DOHH2 (cell line): ENCODE results near the gene PIGC.

Source experiments
- H3F3A ChIP-seq: fragments of 200-600 bp; sonication (generic), shearing (Covaris generic); 2 replicates; pipeline ENCODE4 v1.6.0; 2016; ENCODE audit warnings: antibody characterized with exemption, mild to moderate bottlenecking; ENCODE audit not compliant: control insufficient read depth, insufficient read depth
- H3K27ac ChIP-seq: fragments of 200-600 bp; sonication (generic); 2 replicates; pipeline ENCODE4 v1.5.1; 2014; ENCODE audit warnings: low read depth, mild to moderate bottlenecking, low read length, moderate library complexity
- H3K27me3 ChIP-seq: fragments of 200-600 bp; sonication (generic); 2 replicates; pipeline ENCODE4 v1.6.1; 2014; ENCODE audit warnings: mild to moderate bottlenecking, low read length, mixed read lengths; ENCODE audit not compliant: control insufficient read depth
- H3K36me3 ChIP-seq: fragments of 200-600 bp; sonication (generic); 2 replicates; pipeline ENCODE4 v1.6.1; 2014; ENCODE audit warnings: mild to moderate bottlenecking, low read length, moderate library complexity, mixed read lengths; ENCODE audit not compliant: control insufficient read depth
- H3K4me1 ChIP-seq: fragments of 200-600 bp; sonication (generic); 2 replicates; pipeline ENCODE4 v1.6.1; 2014; ENCODE audit warnings: mild to moderate bottlenecking, low read length, mixed read lengths; ENCODE audit not compliant: control insufficient read depth
- H3K4me2 ChIP-seq: fragments of 200-600 bp; sonication (generic); 2 replicates; pipeline ENCODE4 v1.6.0; 2014; ENCODE audit warnings: mild to moderate bottlenecking, low read length, moderate library complexity
- H3K4me3 ChIP-seq: fragments of 200-600 bp; sonication (generic); 2 replicates; pipeline ENCODE4 v1.5.1; 2014; ENCODE audit warnings: mild to moderate bottlenecking, low read length, mixed read lengths
- H3K79me2 ChIP-seq: fragments of 200-600 bp; sonication (generic); 2 replicates; pipeline ENCODE4 v1.6.1; 2014; ENCODE audit warnings: mild to moderate bottlenecking, low read length, mixed read lengths; ENCODE audit not compliant: control insufficient read depth
- H3K9me2 ChIP-seq: fragments of 200-600 bp; sonication (generic); replicated peaks from 2 replicates; pipeline ENCODE4 v1.6.1; 2014; ENCODE audit warnings: mild to moderate bottlenecking, low read length, mixed read lengths; ENCODE audit not compliant: control insufficient read depth
- H3K9me3 ChIP-seq: fragments of 200-600 bp; sonication (generic); 2 replicates; pipeline ENCODE4 v1.6.1; 2014; ENCODE audit warnings: antibody characterized with exemption, low read length, mixed read lengths; ENCODE audit not compliant: control insufficient read depth, insufficient read depth
- H4K20me1 ChIP-seq: fragments of 200-600 bp; sonication (generic); 2 replicates; pipeline ENCODE4 v1.6.0; 2014; ENCODE audit warnings: low read depth, mild to moderate bottlenecking, antibody characterized with exemption, low read length, moderate library complexity; ENCODE audit not compliant: control insufficient read depth, insufficient read depth
- CTCF ChIP-seq: fragments of 200-600 bp; sonication (generic); IDR thresholded peaks from one replicate; pipeline ENCODE4 v1.5.1; 2014; ENCODE audit warnings: antibody characterized with exemption, mild to moderate bottlenecking, low read depth, low read length; ENCODE audit not compliant: poor library complexity, severe bottlenecking
- EZH2phosphoT487 ChIP-seq: fragments of 200-600 bp; sonication (generic); IDR thresholded peaks from 2 replicates; pipeline ENCODE4 v1.6.1; 2017; ENCODE audit warnings: borderline replicate concordance, mild to moderate bottlenecking, antibody characterized with exemption, low read length, moderate library complexity, mixed read lengths

PIGC gene

GRCh38 chr1:172425339-172425738, 18.5 kb downstream of the PIGC start:
- H3K9me2 ChIP-seq, result no peaks in the 10 kb centered on the region
- no peaks in the 10 kb centered on the region for H3K4me1 ChIP-seq
- H3K79me2 ChIP-seq, result no peaks in the 10 kb centered on the region
- TF ChIP-seq CTCF (no peak), EZH2phosphoT487 (no peak)
- no peak overlapping the region for H3K27ac ChIP-seq
- H3K9me3 ChIP-seq, result no peaks in the 10 kb centered on the region
- no peak overlapping the region for H3K4me3 ChIP-seq
- H3F3A ChIP-seq, result no peaks in the 10 kb centered on the region
- H3K4me2 ChIP-seq, result no peak overlapping the region
- no peaks in the 10 kb centered on the region for H4K20me1 ChIP-seq
- no peaks in the 10 kb centered on the region for H3K36me3 ChIP-seq
- H3K27me3 ChIP-seq, result no peaks in the 10 kb centered on the region

GRCh38 chr1:172423336-172423735, 20.5 kb downstream of the PIGC start:
- Histone ChIP-seq H3K9me2 (no peaks in the 10 kb centered on the region), H3K4me3 (no peak overlapping the region), H3K27me3 (no peaks in the 10 kb centered on the region), H3K4me2 (no peak overlapping the region), H3K4me1 (no peaks in the 10 kb centered on the region), H3F3A (no peaks in the 10 kb centered on the region), H3K79me2 (no peaks in the 10 kb centered on the region), H3K9me3 (no peaks in the 10 kb centered on the region), H3K27ac (no peak overlapping the region), H3K36me3 (no peaks in the 10 kb centered on the region), H4K20me1 (no peaks in the 10 kb centered on the region)
- no peak for TF ChIP-seq CTCF
- TF ChIP-seq EZH2phosphoT487, result no peak

DNA sequence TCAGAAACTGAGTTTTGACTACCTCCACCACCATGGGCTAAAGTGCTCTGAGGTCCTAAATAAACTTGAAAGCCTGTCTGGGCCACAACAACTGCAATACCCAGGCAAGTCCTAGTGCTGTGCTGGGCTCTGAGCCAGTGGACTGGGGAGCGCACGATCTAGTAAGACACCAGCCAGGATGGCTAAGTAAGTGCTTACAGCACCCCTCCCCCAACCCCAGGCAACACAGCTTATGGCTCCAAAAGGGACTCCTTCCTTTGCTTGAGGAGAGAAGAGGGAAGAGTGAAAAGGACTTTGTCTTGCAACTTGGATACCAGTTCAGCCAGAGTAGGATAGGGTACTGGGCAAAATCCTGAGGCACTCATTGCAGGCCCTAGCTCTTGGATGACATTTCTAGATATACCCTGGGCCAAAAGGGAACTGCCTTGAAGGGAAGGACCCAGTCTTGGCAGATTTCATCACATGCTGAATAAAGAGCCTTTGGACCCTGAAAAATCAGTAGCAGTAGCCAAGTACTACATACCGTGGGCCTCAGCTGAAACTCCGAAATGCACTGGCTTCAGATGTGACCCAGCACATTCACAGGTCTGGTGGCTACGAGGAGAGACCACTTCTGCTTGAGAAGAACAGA, 21.8 kb downstream of the PIGC start:
- Histone ChIP-seq H3K27ac (no peak overlapping the region), H3F3A (no peaks in the 10 kb centered on the region), H3K27me3 (no peaks in the 10 kb centered on the region), H3K9me3 (no peaks in the 10 kb centered on the region), H4K20me1 (no peaks in the 10 kb centered on the region), H3K36me3 (no peaks in the 10 kb centered on the region), H3K4me3 (no peak overlapping the region), H3K79me2 (no peaks in the 10 kb centered on the region), H3K4me2 (no peak overlapping the region), H3K4me1 (no peaks in the 10 kb centered on the region), H3K9me2 (no peaks in the 10 kb centered on the region)
- no peak for TF ChIP-seq EZH2phosphoT487
- no peak for TF ChIP-seq CTCF
